Activated CD8-positive, alpha-beta memory T cell treated with anti-CD3 and anti-CD28 coated beads, Interleukin-2, amount 10 ng/mL, durations not matched to agents 7 days and 5 days (primary cell): ENCODE data around the gene SLC11A2. TPM values are rescaled to one million over a fixed set of nuclear protein-coding genes. Genes with fewer than 3 reads are reported as not detected.

Experiments used
- ATAC-seq: fragments of 150-1000 bp; cut with Tn5 transposase; one replicate; pipeline ENCODE4 v1.10.0; 2021; ENCODE audit warnings: moderate library complexity
- CTCF ChIA-PET: fragments of 350-600 bp; sonication (Branson Sonifier 250); formaldehyde crosslinking; loops from one replicate; lab custom pipeline; 2021; ENCODE audit warnings: antibody characterized with exemption; lab: Charles Lee
- DNase-seq: peaks from one replicate; pipeline ENCODE4 v3.0.0-alpha.2; 2020
- H3K27ac Mint-ChIP-seq: one replicate; pipeline ENCODE4 v1.8.0; 2021; ENCODE audit warnings: mild to moderate bottlenecking, mixed read lengths
- H3K27me3 Mint-ChIP-seq: one replicate; pipeline ENCODE4 v1.8.0; 2021; ENCODE audit warnings: mixed read lengths
- H3K36me3 Mint-ChIP-seq: one replicate; pipeline ENCODE4 v1.8.0; 2021; ENCODE audit warnings: mild to moderate bottlenecking, mixed read lengths
- H3K4me1 Mint-ChIP-seq: one replicate; pipeline ENCODE4 v1.8.0; 2021; ENCODE audit warnings: mixed read lengths
- H3K4me3 Mint-ChIP-seq: one replicate; pipeline ENCODE4 v1.8.0; 2021; ENCODE audit warnings: mild to moderate bottlenecking, moderate library complexity, mixed read lengths
- H3K9me3 Mint-ChIP-seq: one replicate; pipeline ENCODE4 v1.8.0; 2022; ENCODE audit warnings: low read depth, mixed read lengths
- total RNA-seq, 2 experiments: library from RNA; stranded (reverse); gene quantifications; one replicate each; pipeline ENCODE4 v1.2.3, GENCODE V29; 2021

Gene SLC11A2
- total RNA-seq, 2 experiments from 2014 or later: 38.2 to 42.3 TPM

DNA sequence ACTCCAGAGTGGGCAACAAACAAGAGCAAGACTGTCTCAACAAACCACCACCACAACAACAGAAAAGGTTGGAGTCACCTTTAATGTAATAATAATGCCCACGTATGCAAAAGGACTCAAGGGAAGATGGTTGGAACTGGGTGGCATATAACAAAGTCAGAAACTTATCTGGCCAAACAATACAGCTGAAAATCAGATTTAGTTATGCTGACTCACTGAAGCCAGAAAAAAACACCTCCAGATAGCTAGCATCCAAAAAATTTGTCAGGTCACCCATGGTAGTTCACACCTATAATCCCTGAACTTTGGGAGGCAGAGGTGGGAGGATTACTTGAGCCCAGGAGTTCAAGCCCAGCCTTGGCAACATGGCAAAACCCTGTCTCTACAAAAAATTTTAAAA is 24.4 kb downstream of the SLC11A2 start:
- no peaks in the 10 kb centered on the region for H3K27me3 Mint-ChIP-seq
- no peak overlapping the region for H3K4me3 Mint-ChIP-seq
- ATAC-seq (no peak), DNase-seq (no peak)
- no peaks in the 10 kb centered on the region for H3K9me3 Mint-ChIP-seq
- CTCF ChIA-PET: no interaction called here
- peaks cover 26% of the 10 kb centered on the region for H3K36me3 Mint-ChIP-seq
- no peak overlapping the region for H3K27ac Mint-ChIP-seq
- H3K4me1 Mint-ChIP-seq: no peaks in the 10 kb centered on the region

DNA sequence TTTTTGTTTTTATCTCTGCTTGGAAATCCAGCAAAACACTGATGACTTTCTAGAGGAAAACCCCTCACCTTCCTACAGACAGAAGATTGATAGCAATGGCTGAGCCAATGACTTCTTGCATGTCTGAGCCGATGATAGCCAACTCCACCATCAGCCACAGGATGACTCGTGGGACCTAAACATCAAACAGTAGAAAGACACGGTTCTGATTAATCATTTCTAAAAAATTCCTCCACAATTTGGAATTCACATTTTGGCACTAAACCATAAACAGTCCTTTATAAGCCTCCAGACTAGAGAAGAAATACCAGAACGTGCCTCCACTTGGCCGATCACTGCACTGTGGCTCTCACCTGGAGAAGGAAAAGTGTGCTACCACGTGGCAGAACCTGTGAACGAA is 25.9 kb downstream of the SLC11A2 start:
- Mint-ChIP-seq H3K9me3 (no peaks in the 10 kb centered on the region), H3K4me1 (no peaks in the 10 kb centered on the region), H3K4me3 (no peak overlapping the region), H3K36me3 (peaks cover 29% of the 10 kb centered on the region), H3K27ac (no peak overlapping the region), H3K27me3 (no peaks in the 10 kb centered on the region)
- CTCF ChIA-PET: no interaction called here
- ATAC-seq (no peak), DNase-seq (no peak)

DNA sequence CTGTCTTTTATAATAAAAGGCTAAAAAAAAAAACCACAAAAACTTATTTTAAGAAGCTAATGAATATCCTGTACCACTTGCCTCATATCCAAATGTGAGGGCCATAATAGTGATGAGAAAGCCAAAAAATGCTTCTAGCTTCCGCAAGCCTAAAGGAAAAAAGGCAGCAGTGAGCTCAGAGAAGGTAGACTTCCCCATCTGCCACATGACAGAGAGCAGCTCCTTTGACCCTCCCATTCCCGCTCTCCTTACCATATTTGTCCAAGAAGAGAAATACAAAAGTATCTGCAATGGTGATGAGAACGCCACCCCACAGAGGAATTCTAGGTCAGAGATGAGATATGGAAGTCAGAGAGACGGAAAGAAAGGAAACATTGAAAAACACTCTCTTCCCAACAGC is 27.1 kb downstream of the SLC11A2 start:
- CTCF ChIA-PET: no interaction called here
- Mint-ChIP-seq H3K9me3 (no peaks in the 10 kb centered on the region), H3K4me1 (no peaks in the 10 kb centered on the region), H3K36me3 (peaks cover 32% of the 10 kb centered on the region), H3K27ac (no peak overlapping the region), H3K27me3 (no peaks in the 10 kb centered on the region), H3K4me3 (no peak overlapping the region)
- no peak for ATAC-seq
- DNase-seq: no peak

DNA sequence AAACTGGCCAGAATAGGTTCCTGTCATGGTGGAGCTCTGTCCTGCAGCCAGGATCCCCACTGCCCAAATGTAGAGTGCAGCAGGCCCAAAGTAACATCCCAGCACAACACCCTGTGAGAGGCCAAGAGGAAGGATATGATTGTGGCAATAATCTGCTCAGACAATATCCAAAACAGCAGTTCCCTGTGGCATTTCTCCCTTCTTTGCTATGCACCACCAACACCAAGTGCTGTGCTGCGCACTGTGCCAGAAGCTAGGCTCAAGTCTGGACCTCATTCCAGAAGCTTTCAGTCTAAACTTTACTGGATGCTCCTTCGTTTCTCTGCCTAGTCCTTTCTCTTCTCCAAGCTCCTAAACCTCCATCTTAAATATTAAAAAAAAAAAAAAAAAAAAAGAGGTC is 33.4 kb downstream of the SLC11A2 start:
- CTCF ChIA-PET: no interaction called here
- no peaks in the 10 kb centered on the region for H3K27me3 Mint-ChIP-seq
- H3K27ac Mint-ChIP-seq: no peak overlapping the region
- H3K4me1 Mint-ChIP-seq: peaks cover 10% of the 10 kb centered on the region
- ATAC-seq (no peak), DNase-seq (no peak)
- H3K9me3 Mint-ChIP-seq: no peaks in the 10 kb centered on the region
- H3K36me3 Mint-ChIP-seq: peaks cover 48% of the 10 kb centered on the region
- H3K4me3 Mint-ChIP-seq: no peak overlapping the region

DNA sequence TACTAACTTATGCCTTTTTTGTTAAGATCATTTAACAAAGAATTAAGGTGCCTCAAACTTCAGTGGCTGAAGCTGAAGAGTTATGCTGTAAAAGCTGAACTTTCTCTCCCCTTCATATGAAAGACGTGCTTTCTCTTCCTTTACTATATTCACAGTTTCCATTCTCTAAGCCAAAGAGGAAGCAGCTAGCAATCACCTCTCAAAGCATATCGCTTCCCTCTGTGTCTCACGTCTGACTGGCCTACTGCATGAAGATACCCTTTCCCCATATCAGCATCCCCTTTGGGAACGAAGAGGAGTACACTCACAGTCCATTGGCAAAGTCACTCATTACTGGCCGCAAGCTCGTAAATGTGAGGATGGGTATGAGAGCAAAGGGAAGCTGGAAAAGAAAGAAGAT is 34.9 kb downstream of the SLC11A2 start:
- no peak overlapping the region for H3K27ac Mint-ChIP-seq
- CTCF ChIA-PET: no interaction called here
- no peak for DNase-seq
- no peak overlapping the region for H3K4me3 Mint-ChIP-seq
- H3K9me3 Mint-ChIP-seq: no peaks in the 10 kb centered on the region
- peaks cover 46% of the 10 kb centered on the region for H3K36me3 Mint-ChIP-seq
- ATAC-seq: no peak
- H3K27me3 Mint-ChIP-seq: no peaks in the 10 kb centered on the region
- H3K4me1 Mint-ChIP-seq: peaks cover 12% of the 10 kb centered on the region

DNA sequence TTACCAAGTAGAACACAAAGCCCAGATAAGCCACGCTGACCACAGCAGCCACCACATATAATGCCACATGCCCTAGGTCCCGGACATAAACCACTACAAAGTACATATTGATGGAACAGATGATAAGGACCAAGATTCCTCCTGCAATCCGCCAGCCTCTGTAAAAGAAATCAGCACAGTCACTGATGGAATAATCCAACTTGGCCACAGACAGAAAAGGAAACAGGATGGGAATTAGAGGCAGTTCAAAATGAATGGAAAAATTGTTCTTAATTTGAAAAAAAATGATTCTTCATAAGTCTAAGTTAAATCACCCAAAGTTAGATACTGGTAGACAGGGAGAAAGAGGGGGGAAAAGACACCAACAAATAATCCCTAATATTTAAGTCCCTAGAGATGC is 35.4 kb downstream of the SLC11A2 start:
- no peak overlapping the region for H3K27ac Mint-ChIP-seq
- peaks cover 46% of the 10 kb centered on the region for H3K36me3 Mint-ChIP-seq
- CTCF ChIA-PET: no interaction called here
- no peaks in the 10 kb centered on the region for H3K27me3 Mint-ChIP-seq
- no peaks in the 10 kb centered on the region for H3K9me3 Mint-ChIP-seq
- H3K4me3 Mint-ChIP-seq: no peak overlapping the region
- peaks cover 12% of the 10 kb centered on the region for H3K4me1 Mint-ChIP-seq
- ATAC-seq: no peak
- DNase-seq: no peak

DNA sequence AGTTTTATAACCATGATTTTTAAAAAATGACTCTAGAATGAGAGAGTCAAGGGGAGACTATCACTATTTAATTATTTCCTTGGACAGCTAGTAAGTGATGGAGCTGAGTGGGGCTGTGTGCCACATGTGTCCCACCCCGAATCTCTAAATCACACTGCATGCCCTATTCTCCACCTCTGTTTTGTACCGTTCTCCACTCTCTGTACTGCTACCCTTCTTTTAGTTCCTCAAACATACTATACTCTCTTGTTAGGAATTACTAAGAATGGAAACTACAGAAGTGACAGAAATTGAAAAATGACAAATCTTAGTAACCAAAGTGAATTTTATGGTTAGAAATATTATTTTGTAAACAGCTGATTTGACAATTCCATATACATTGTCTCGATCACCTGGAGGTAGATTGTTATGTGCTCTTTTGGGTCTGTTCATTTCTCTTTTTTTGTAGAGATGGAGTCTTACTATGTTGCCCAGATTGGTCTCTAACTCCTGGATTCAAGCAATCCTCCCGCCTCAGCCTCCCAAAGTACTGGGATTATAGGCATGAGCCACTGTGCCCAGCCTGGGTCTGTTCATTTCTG is 35.9 kb downstream of the SLC11A2 start:
- no peak for ATAC-seq
- CTCF ChIA-PET: interaction anchor here (1.1 to 2.2 kb wide), 2 partner anchors 165 to 225 kb away, joined by 3 to 6 read pairs; no protein-coding TSS in a partner anchor
- Mint-ChIP-seq H3K4me1 (peaks cover 14% of the 10 kb centered on the region), H3K4me3 (no peak overlapping the region), H3K27me3 (no peaks in the 10 kb centered on the region), H3K36me3 (peaks cover 41% of the 10 kb centered on the region), H3K9me3 (no peaks in the 10 kb centered on the region), H3K27ac (no peak overlapping the region)
- DNase-seq: no peak

DNA sequence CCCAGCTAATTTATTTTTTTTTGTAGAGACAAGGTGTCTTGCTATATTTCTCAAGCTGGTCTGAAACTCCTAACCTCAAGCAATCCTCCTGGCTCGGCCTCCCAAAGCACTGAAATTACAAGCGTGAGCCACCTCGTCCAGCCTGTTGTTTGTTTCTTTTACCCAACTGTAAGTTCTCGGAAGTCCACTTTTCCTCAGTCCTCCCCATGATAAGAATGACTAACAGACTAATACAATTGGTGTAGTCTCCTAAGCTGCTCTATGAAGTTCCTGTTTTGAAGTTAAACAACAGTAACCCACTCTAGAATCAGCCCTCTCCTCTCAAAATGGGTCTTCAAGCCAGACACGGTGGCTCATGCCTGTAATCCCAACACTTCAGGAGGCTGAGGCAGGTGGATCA is 37.3 kb downstream of the SLC11A2 start:
- Mint-ChIP-seq H3K27ac (no peak overlapping the region), H3K27me3 (no peaks in the 10 kb centered on the region), H3K9me3 (no peaks in the 10 kb centered on the region), H3K4me1 (peaks cover 14% of the 10 kb centered on the region), H3K4me3 (no peak overlapping the region), H3K36me3 (peaks cover 34% of the 10 kb centered on the region)
- DNase-seq (no peak), ATAC-seq (no peak)
- CTCF ChIA-PET: interaction anchor here (1.7 to 4.4 kb wide), 3 partner anchors 164 to 353 kb away, joined by 5 to 29 read pairs (median 6); partner anchors contain the start of gene ATF1

DNA sequence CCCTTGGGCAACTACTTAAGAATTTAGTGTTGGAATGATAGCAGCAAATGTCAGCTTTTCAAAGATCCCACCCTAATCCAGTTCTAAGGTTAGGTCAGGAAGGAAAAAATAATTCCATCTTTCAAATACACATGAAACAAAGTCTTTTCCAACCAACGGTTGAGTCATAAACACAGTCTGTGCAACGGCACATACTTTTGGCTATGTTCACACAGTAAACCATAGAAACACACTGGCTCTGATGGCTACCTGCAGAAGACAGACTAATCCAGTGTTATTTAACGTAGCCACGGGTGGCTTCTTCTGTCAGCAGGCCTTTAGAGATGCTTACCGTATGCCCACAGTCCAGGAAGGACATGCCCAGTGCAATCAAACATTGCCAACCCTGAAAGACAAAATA is 38.1 kb downstream of the SLC11A2 start:
- peaks cover 34% of the 10 kb centered on the region for H3K36me3 Mint-ChIP-seq
- no peaks in the 10 kb centered on the region for H3K27me3 Mint-ChIP-seq
- no peaks in the 10 kb centered on the region for H3K9me3 Mint-ChIP-seq
- ATAC-seq (no peak), DNase-seq (no peak)
- no peak overlapping the region for H3K4me3 Mint-ChIP-seq
- peaks cover 14% of the 10 kb centered on the region for H3K4me1 Mint-ChIP-seq
- H3K27ac Mint-ChIP-seq: no peak overlapping the region
- CTCF ChIA-PET: interaction anchor here (1.3 to 4.4 kb wide), 7 partner anchors 40 to 354 kb away, joined by 3 to 33 read pairs (median 6); partner anchors contain the start of genes ATF1 and DAZAP2

DNA sequence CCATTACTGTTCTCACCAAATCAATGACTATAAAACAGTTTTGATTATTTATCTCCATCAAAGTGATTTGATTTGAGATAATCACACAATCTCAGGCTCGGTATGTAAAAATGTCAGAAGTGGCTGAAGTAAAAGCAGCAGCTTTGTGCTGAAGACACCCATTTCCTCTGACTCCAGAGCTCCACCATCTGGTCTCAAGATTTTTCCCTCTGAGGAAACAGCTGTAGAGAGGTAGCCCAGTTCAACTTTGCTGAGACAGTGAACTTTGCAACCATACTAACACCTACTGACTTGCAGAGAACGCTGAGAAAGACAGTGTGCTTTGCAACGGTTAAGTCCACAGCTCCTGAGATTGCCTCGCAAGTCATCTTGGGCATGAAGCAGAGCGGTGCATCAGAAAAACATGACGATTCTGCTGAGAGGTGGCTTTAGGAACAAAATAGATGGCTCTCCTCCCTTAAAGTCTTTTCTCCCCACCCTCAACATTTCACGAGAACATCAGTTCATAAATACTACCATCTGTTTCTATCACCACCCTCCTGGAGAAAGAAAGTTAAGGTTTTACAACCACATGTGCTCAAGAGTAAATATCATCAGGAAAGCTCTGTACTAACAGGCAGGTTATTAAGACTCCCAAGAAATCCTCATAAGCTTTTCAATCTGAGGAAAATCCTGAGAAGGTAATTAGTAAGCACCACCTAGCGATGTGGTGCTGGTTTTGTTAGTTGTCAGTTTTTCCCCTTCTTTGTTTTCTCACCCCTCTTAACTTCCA is 39.0 kb downstream of the SLC11A2 start:
- Mint-ChIP-seq H3K27ac (no peak overlapping the region), H3K4me3 (no peak overlapping the region), H3K4me1 (peaks cover 14% of the 10 kb centered on the region), H3K9me3 (no peaks in the 10 kb centered on the region), H3K36me3 (peaks cover 30% of the 10 kb centered on the region), H3K27me3 (no peaks in the 10 kb centered on the region)
- DNase-seq (peak; percentile 45), ATAC-seq (peak; percentile 51)
- CTCF ChIA-PET: interaction anchor here (0.8 to 4.4 kb wide), 14 partner anchors 9 to 355 kb away, joined by 3 to 33 read pairs (median 4); partner anchors contain the start of genes ATF1, DAZAP2 and SLC11A2

DNA sequence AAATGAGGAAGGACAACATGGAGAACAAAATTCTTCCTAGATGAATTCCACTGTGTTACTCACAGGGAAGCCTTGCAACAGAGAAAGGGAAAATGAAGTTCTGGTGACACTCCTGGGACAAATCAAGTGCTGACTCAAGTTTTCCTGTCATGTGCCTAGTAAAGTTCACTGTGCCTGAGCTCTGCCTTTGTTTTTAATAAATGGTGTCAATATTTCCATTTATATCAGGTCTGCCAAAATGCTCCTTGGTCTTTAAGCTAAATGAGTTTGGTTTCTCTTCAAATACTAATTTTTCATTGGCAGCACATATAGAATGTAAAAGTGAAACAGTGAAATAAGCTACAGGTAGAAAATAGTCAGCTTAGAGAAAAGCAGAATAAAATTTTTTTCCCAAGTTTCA is 40.9 kb downstream of the SLC11A2 start:
- Mint-ChIP-seq H3K36me3 (peaks cover 24% of the 10 kb centered on the region), H3K27me3 (no peaks in the 10 kb centered on the region), H3K9me3 (no peaks in the 10 kb centered on the region), H3K4me3 (no peak overlapping the region), H3K27ac (no peak overlapping the region), H3K4me1 (peaks cover 11% of the 10 kb centered on the region)
- ATAC-seq: no peak
- DNase-seq: no peak
- CTCF ChIA-PET: interaction anchor here (0.9 to 4.4 kb wide), 5 partner anchors 33 to 874 kb away, joined by 3 to 33 read pairs (median 7); partner anchors contain the start of genes ATF1 and COX14

DNA sequence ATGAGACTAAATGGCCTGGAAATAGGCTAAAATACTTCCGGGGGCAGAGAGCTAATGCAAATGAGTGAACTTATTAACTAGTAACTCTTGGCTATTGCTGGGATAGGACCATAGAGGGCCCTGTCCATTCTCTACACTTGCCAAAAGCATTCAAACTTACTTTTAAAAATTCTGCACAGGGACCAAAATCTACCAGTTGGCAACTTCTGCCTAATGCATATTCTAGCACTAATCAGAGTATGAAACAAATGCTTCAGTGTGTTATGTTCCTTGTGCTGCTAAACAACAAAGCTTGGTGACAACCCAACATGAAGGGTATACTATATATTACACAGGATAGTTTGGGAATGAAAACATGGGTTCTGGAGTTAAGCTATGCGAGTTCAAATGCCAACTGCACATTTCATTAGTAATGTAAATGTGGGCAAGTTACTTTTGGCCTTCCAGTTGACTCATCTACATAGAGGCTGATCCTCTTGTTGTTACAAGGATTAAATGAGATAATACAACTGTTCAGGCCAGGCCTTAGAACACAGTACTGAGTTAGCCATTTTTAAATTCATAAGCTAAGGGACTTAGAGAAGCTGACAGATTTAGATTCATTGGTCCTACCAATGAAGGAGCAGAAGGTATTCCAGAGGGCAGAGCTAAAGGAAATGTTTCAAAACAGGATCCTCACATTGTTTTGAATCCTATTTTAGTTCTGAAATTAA is 41.4 kb downstream of the SLC11A2 start:
- Mint-ChIP-seq H3K4me3 (no peak overlapping the region), H3K27ac (no peak overlapping the region), H3K36me3 (peaks cover 24% of the 10 kb centered on the region), H3K4me1 (peaks cover 16% of the 10 kb centered on the region), H3K9me3 (no peaks in the 10 kb centered on the region), H3K27me3 (no peaks in the 10 kb centered on the region)
- no peak for ATAC-seq
- no peak for DNase-seq
- CTCF ChIA-PET: interaction anchor here (0.9 to 4.4 kb wide), 4 partner anchors 34 to 873 kb away, joined by 3 to 33 read pairs (median 16); partner anchors contain the start of genes ATF1 and COX14
